HG03196 (cell line): ENCODE results near the gene SNX6.
"Not testable (repeated sequence)": the region's sequence is repeated elsewhere in the genome, so short reads cannot be mapped to it uniquely, and the experiment has no call there.

Experiments used
- ATAC-seq: cut with Tn5 transposase; IDR thresholded peaks from one replicate; pipeline ENCODE4 v1.9.1; 2021; ENCODE audit not compliant: unreplicated experiment

The SNX6 gene

DNA sequence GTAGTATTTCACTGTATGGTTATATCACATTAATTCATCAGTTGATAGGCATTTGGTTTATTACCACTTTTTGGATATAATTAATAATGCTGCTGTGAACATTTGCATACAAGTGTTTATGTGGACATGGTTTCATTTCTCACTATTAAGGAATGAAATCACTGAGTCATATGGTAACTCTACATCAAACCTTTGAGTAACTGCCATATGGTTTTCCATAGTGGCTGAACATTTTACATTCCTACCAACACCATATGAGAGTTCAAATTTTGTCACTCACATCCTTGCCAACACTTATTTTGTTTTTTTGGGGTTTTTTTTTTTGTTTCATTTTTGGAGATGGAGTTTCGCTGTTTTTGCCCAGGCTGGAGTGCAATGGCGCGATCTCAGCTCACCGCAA, 60.2 kb downstream of the SNX6 start:
- ATAC-seq: no peak

DNA sequence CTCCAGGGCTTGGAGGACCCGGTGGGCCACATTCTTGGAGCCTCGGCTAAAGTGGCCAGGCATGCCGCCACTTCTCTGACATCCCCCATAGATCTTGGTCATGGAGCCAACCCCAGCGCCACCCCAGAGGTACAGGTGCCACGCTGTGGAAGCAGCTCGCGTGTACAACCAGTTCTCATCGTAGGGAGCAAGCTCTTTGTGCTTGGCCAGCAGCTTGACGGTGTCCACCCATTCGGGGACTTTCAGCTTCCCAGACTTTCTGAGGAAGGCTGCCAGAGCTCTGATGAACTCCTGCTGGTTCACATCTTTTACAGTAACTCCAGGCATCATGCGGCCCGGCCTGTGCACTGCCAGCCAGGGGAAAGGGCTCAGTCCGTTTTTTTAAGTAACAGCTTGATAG, 61.1 kb downstream of the SNX6 start:
- no peak for ATAC-seq

DNA sequence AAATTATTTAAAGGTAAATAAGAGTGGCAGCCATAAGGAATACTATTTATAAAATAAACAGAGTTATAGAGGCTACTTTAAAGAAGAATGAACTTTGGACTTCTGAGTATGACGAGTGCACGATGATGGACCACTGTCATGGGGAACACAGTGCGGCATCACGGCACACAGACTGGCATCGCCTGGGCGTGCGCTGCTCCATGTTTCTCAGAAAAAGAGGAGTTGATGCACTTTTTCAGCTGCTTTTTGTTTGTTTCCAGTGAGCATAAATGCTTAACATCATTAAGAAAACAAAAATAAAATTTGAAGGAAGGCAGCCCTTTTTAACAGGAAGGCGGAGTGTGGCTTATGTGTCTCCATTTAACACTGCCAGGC, 67.2 kb downstream of the SNX6 start:
- ATAC-seq: no peak

DNA sequence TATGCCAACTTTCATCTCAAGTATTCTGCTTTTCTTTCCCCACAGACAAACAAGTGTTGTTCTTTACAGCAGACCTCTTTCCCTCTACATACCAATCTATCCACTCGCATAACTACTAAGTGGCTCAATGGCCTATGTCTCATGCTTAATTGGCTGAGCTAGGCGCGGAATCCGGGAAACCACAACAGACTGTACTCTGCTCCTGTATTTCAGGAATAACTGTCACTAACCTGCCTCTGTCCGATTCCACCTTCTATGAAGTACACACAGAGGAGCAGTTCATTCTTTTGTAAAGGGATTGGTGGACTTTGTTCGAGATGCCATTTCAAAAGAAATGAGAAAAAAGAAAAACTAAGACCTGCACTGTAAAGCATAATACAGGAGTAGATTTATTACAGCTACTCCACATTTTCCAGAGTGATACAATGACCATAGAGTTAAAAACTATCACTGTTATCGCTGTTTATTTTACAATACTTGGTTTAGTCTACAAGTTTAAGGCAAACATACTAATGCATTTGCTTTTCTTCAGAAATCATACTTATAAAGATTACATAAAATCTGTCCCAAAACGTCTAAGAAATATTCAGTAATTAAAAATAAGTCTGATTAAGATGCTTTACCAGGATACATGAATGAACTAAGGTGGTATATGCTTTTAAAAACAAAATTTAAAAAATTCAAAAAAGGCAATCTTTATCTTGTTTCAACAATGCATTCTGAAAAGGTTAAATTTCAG, 67.7 kb downstream of the SNX6 start:
- not testable (repeated sequence) for ATAC-seq

DNA sequence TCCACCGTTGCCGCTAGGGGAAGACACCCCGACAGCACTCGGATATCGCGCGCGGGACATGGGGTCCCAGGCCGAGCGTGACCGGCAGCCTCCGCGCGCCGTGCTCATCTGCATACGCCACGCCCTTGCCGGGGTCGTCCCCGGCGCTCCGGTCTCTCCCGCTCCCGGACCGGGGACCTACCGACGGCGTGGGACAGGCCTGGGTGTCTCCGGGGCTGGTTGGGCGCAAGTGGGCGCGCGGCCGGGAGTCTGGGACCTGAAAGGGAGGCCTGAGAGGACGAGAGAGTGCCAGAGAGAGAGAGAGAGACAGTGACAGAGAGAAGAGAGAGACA, 73.5 kb downstream of the SNX6 start:
- ATAC-seq: peak; percentile 56

DNA sequence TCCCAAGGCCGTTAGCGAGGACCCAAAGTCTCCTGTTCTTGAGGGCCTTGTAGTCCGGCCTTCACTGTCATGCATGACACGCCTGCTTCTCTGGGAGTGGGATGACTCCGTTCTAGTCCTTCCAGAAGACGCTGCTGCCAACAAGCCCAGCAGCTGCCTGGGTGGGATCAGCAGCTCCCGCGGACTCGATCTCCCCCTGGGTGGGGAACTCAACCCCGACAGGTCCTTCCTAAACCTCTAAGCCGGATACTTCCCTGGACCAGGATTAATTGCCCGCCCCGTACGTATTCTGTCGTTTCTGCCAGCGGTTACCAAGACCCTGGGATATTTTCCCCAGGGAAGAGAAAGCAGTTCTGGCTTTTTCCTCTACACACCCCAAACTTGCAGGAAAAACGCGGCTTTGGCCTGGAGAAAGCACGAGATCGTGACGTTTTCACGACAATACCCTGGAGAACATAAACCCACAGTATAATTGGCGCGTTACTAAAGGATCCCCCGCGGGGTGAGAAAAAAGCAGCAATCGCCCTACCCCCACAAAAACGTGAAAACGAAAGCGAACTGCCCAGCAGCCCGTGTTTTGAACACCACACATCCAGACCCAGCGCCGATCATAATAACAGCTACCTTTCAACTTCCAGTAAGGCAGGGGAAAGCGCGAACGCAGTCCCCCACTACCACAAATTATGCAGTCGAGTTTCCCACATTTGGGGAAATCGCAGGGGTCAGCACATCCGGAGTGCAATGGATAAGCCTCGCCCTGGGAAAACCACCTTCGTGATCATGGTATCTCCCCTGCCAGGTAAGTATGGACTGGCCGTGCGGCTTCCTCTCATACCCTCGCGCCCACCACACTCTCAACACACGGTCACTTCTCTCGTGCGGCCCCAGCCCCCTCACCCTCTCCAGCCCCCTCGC, 74.1 kb downstream of the SNX6 start:
- peak; percentile 68 for ATAC-seq

DNA sequence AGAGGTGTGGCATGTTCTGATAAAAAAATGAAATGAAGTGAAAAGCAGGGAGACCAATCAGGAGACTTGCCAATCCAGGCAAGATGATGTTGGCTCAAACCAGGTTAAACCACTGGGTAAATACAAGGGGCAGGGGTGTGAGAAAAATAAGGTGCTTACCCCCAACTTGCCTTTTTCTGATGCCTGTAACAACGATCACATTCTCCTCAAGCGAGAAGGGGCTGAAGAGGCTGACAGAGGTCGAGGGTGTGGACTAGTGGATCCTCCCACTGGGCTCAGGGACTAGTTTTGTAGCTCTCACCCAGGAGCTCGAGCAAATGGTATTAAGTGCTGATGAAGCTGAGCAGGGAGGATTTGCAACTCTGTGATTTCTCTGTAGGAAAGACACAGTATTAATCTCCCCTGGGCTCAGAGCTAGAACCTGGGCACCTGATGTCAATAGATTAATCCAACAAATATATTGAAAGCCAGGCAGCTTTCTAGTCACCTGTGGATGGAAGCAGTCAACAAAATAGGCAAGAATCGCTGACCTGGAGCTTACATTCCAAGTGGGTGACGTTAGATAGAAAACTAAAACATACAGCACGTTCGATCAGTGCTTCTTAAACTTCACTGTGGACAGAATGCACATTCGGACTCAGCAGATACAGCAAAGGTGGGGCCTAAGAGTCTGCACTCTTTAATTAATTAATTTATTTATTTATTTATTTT, 75.3 kb downstream of the SNX6 start:
- ATAC-seq: no peak

DNA sequence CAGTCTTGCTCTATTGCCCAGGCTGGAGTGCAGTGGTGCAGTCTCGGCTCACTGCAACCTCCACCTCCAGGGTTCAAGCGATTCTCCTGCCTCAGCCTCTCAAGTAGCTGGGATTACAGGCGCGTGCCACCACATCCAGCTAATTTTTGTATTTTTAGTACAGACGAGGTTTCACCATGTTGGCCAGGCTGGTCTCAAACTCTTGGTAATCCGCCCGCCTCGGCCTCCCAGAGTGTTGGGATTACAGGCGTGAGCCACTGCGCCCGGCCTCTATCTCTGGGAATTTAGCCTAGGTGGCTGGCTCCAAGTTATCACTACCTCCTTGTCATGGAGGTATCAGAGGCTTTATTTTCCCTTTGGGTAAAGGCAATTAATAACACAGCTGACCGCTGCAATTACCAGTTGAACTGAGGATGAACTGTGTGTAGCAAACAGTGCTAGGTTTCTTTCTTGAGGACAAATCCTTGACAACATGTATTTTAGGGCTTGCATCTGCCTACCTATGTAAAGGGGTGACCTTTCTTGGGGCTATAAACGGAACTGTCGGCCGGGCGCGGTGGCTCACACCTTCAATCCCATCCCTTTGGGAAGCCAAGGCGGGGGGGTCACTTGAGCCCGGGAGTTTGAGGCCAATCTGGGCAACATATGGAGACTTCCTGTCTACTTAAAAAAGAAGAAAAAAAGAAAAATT, 80.5 kb downstream of the SNX6 start:
- ATAC-seq: not testable (repeated sequence)

DNA sequence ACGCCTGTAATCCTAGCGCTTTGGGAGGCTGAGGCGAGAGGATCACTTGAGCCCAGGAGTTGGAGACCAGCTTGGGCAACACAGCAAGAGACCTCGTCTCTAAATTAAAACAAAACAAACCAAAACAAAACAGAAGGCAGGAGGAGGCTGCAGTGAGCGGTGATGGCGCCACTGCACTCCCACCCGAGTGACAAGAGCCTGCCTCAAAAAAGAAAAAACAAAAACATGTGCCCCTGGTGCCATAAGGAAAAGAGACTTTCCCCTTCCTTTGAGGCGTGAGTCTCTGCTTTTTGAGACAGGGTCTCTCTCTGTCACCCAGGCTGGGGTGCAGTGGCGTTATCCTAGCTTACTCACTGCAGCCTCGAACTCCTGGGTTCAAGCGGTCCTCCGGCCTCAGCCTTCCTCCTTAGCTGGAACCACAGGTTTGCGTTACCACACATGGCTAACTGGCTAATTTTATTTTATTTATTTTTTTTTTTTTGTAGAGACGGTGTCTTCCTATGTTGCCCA, 81.4 kb downstream of the SNX6 start:
- ATAC-seq: no peak

DNA sequence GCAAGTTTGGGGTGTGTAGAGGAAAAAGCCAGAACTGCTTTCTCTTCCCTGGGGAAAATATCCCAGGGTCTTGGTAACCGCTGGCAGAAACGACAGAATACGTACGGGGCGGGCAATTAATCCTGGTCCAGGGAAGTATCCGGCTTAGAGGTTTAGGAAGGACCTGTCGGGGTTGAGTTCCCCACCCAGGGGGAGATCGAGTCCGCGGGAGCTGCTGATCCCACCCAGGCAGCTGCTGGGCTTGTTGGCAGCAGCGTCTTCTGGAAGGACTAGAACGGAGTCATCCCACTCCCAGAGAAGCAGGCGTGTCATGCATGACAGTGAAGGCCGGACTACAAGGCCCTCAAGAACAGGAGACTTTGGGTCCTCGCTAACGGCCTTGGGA, 82.8 kb downstream of the SNX6 start:
- peak; percentile 25 for ATAC-seq

DNA sequence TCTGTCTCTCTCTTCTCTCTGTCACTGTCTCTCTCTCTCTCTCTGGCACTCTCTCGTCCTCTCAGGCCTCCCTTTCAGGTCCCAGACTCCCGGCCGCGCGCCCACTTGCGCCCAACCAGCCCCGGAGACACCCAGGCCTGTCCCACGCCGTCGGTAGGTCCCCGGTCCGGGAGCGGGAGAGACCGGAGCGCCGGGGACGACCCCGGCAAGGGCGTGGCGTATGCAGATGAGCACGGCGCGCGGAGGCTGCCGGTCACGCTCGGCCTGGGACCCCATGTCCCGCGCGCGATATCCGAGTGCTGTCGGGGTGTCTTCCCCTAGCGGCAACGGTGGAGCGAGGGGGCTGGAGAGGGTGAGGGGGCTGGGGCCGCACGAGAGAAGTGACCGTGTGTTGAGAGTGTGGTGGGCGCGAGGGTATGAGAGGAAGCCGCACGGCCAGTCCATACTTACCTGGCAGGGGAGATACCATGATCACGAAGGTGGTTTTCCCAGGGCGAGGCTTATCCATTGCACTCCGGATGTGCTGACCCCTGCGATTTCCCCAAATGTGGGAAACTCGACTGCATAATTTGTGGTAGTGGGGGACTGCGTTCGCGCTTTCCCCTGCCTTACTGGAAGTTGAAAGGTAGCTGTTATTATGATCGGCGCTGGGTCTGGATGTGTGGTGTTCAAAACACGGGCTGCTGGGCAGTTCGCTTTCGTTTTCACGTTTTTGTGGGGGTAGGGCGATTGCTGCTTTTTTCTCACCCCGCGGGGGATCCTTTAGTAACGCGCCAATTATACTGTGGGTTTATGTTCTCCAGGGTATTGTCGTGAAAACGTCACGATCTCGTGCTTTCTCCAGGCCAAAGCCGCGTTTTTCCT, 83.4 kb downstream of the SNX6 start:
- ATAC-seq: peak; percentile 71

DNA sequence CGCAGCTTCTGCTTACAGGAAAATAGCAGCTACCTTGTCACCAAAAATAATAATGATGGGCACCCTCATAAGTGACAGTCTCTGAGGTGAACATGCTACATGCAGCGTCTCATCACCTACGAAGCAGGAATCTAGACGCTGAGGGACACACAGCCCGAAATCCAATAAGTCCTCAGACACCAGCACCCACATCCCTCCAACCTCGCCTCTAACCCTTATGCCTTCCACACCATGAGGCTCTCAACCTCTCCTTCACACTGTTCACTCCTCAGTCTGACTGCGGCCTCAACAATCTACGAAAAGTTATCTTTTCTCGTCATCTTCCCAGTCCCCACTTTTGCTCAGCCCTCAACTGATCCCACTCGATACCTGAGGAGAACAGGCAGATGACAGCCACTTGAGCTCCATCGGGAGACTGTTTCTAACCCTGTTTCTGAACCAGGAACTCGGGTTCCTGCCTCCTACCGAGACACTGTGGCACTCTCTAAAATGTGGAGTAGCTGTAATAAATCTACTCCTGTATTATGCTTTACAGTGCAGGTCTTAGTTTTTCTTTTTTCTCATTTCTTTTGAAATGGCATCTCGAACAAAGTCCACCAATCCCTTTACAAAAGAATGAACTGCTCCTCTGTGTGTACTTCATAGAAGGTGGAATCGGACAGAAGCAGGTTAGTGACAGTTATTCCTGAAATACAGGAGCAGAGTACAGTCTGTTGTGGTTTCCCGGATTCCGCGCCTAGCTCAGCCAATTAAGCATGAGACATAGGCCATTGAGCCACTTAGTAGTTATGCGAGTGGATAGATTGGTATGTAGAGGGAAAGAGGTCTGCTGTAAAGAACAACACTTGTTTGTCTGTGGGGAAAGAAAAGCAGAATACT, 89.5 kb downstream of the SNX6 start:
- not testable (repeated sequence) for ATAC-seq

DNA sequence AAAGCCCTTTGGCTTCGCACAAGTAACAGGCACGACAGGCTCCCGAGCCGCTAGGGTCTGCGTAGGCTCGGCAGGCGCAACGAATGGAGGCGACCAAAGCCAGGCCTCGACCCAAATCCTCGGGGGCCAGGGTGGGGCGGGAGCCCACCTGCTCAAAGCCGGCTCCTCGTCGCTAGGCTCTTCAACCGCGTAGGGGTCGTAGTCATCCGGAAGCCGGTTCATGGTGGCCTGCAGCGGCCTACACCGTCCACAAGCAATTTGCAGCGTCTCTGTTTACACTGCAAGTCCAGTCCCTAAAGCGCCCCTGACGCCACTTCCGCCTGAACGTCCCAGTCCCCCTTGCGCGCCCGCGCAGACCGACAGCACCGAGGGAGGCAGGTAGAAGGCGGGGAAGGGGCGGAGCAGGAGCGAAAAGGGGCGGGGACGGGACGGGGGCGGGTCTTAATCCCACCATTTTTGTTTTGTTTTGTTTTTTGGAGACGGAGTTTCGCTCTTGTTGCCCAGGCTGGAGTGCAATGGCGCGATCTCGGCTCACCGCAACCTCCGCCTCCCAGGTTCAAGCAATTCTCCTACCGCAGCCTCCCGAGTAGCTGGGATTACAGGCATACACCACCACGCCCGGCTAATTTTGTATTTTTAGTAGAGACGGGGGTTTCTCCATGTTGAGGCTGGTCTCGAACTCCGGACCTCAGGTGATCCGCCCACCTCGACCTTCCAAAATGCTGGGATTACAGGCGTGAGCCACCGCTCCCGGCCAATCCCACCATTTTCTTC, 90.4 kb downstream of the SNX6 start, which contains the start of gene EAPP:
Gene EAPP, minus strand, starts transcription at position 295 of the 774 bp plus-strand sequence. Its CDS starts 73 bp downstream, at position 222.
- peak; percentile 98 for ATAC-seq

DNA sequence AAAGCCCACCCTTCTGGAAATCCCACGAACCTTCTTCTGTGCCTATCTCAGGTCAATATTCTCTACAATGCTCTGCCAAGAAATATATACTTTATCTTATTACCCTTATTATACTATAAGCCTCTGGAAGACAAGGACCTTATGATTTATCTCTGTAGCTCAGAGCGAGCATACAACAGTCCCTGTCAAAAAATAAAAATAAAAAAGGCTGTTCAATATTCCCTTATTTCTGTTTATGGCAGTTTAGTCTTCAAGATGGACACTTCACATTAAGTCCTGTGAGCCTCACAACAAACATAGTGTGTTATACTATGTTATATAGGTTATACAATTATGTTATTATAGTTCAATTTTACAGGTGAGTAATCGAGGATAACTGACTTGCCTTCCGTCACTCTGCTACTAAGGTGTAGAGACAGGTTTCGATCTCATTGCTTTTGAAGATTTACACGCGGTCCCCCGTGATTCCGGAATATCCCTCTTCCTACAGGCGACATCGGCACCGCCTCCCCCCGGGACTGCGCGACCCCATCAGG, 91.0 kb downstream of the SNX6 start:
- no peak for ATAC-seq

DNA sequence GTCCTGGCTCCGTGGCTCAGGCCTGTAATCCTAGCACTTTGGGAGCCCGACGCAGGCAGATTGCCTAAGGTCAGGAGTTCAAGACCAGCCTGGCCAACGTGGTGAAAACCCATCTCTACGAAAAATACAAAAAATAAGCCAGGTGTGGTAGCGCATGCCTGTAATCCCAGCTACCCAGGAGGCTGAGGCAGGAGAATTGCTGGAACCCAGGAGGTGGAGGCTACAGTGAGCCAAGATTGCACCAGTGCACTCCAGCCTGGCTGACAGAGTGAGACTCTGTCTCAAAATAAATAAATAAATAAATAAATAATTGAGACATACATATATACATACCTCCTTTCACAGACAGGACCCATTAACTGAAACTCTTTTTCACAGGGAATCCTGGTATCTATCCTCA, 91.9 kb downstream of the SNX6 start:
- not testable (repeated sequence) for ATAC-seq

DNA sequence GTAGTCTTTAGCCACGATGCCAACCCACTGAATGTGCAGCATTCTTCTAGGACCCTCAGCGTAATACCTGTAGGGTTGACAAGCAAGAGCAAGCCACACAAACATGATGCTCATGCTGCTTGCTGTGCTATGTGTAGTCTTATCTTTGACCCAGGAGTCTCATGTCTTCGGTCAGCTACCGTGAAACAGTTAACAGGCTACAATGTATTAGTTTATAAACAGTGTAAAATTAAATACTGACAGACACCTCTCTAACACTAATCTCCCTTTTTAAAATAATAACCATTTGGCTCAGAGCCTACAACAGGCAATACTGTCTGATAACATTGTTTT, 92.3 kb downstream of the SNX6 start:
- no peak for ATAC-seq

DNA sequence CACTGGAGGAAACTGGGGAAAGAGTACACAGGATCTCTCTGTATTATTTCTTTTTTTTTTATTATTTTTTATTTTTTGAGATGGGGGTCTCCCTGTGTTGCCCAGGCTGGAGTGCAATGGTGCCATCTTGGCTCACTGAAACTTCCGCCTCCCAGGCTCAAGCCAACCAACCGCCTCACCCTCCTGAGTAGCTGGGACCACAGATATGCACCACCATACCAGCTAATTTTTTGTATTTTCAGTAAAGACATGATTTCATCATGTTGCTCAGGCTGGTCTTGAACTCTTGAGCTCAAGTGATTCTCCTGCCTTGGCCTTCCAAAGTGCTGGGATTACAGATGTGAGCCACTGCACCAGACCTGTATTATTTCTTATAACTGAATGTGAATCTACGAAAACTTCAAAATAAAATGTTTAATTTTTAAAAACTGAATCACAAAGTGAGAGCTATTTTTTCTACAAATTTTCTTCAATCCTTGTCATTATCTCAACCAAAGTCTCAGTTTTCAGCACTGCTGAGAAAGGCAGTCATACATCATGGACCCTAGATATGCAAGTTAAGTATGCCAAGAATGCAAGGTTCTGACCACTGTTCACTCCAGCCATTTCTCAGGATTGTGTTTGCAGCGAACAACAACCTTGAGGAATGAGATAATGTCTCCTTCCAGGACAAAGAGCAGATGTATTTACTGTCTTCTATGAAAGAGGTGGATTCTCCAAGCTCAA, 92.8 kb downstream of the SNX6 start:
- no peak for ATAC-seq
